Colonic mucosa (tissue), 4 donors: ENCODE data around the gene MINDY4B. TPM values are rescaled to one million over a fixed set of nuclear protein-coding genes. Genes with fewer than 3 reads are reported as not detected.

Experiments used
- DNase-seq: peaks from one replicate; pipeline ENCODE4 v3.0.0-alpha.2; 2020
- H3K27ac ChIP-seq: fragments of 200-600 bp; one replicate; pipeline ENCODE4 v1.8.0; 2021
- H3K27me3 ChIP-seq: fragments of 200-600 bp; one replicate; pipeline ENCODE4 v1.8.0; 2021
- H3K36me3 ChIP-seq: fragments of 200-600 bp; one replicate; pipeline ENCODE4 v1.8.0; 2021
- H3K4me1 ChIP-seq: fragments of 200-600 bp; one replicate; pipeline ENCODE4 v1.8.0; 2021; ENCODE audit warnings: mild to moderate bottlenecking
- H3K4me3 ChIP-seq: fragments of 200-600 bp; one replicate; pipeline ENCODE4 v1.8.0; 2021
- H3K9ac ChIP-seq, 2 donors: one replicate each; pipeline ENCODE4 v1.7.0; 2013; ENCODE audit warnings: control low read depth in 2 of 2, low read depth in 2 of 2, low read length in 2 of 2
- H3K9me3 ChIP-seq: fragments of 200-600 bp; one replicate; pipeline ENCODE4 v1.8.0; 2021
- intact Hi-C: fragments of 100-400 bp; cut with DNase I; formaldehyde crosslinking; loops from one replicate; pipeline ENCODE4 v1.14.1; 2022
- total RNA-seq, 2 donors: library from RNA; stranded (reverse); fragmentation: NEBNext Ultra II Directional in 1 of 2; extraction: Animal tissue kit (Norgen Biotek cat#: 25700) in 1 of 2; gene quantifications; one replicate each; pipeline ENCODE4 v1.2.1, GENCODE V29; 2021
- TF ChIP-seq, protein P1 (sequence below): fragments of 200-600 bp; IDR thresholded peaks from one replicate; pipeline ENCODE4 v1.8.0; 2022; ENCODE audit warnings: antibody characterized with exemption, mild to moderate bottlenecking
- donor health status: healthy.
- donor health status: DM: no; HTN: no; CAD: no.
- donor health status: DM: no; HTN: no; CAD: no.

Gene MINDY4B
- total RNA-seq, 2 donors from 2014 or later = not detected

DNA sequence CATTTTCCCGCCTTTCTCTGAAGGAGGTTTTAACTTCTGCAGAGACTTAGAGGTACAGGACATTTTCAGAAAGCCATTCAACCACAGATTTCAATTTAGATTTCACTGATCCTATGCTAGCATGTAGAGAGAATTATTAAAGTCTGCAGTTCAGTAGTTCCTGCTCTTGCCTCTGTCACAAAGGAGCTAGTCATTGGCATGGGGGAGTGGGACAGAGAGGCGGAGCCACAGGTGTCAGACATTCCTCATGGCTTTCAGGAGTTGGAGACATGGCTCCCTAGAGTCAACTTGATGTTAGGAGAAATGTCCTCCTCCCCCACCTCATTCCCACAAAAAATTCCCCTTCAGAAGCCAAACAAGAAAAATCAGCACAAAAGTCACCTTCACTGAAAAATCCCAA lies 76.2 kb downstream of the MINDY4B start:
- Histone ChIP-seq H3K4me1 (no peaks in the 10 kb centered on the region), H3K9ac (no peak overlapping the region), H3K9me3 (no peaks in the 10 kb centered on the region), H3K4me3 (no peak overlapping the region), H3K27ac (no peak overlapping the region), H3K36me3 (no peaks in the 10 kb centered on the region), H3K27me3 (no peaks in the 10 kb centered on the region)
- TF ChIP-seq, protein P1, sequence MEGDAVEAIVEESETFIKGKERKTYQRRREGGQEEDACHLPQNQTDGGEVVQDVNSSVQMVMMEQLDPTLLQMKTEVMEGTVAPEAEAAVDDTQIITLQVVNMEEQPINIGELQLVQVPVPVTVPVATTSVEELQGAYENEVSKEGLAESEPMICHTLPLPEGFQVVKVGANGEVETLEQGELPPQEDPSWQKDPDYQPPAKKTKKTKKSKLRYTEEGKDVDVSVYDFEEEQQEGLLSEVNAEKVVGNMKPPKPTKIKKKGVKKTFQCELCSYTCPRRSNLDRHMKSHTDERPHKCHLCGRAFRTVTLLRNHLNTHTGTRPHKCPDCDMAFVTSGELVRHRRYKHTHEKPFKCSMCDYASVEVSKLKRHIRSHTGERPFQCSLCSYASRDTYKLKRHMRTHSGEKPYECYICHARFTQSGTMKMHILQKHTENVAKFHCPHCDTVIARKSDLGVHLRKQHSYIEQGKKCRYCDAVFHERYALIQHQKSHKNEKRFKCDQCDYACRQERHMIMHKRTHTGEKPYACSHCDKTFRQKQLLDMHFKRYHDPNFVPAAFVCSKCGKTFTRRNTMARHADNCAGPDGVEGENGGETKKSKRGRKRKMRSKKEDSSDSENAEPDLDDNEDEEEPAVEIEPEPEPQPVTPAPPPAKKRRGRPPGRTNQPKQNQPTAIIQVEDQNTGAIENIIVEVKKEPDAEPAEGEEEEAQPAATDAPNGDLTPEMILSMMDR = no peak
- intact Hi-C loops = no loop called here
- DNase-seq = no peak

DNA sequence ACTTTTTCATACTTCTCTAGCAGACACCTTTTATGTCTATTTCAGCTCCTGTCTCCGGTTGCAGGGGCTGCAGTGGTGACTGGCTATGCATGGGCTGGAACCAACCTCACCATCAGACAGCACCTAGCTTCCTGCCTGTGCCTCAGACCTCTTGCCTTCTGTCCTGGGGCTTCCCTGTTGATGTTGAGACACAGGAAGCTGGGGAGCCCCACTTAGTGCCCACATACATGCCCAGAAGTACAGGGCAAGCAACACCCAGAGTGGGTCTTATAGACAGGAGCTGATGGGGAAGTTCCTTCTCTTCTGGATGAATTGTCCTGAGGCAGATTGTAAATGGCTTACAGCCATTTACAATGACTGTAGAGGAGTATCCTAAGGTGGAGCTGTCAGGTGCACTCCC lies 77.0 kb downstream of the MINDY4B start:
- Histone ChIP-seq H3K9me3 (no peaks in the 10 kb centered on the region), H3K9ac (no peak overlapping the region), H3K27ac (no peak overlapping the region), H3K4me1 (no peaks in the 10 kb centered on the region), H3K27me3 (no peaks in the 10 kb centered on the region), H3K4me3 (no peak overlapping the region), H3K36me3 (no peaks in the 10 kb centered on the region)
- TF ChIP-seq, protein P1 = no peak
- DNase-seq = no peak
- intact Hi-C loops = no loop called here

DNA sequence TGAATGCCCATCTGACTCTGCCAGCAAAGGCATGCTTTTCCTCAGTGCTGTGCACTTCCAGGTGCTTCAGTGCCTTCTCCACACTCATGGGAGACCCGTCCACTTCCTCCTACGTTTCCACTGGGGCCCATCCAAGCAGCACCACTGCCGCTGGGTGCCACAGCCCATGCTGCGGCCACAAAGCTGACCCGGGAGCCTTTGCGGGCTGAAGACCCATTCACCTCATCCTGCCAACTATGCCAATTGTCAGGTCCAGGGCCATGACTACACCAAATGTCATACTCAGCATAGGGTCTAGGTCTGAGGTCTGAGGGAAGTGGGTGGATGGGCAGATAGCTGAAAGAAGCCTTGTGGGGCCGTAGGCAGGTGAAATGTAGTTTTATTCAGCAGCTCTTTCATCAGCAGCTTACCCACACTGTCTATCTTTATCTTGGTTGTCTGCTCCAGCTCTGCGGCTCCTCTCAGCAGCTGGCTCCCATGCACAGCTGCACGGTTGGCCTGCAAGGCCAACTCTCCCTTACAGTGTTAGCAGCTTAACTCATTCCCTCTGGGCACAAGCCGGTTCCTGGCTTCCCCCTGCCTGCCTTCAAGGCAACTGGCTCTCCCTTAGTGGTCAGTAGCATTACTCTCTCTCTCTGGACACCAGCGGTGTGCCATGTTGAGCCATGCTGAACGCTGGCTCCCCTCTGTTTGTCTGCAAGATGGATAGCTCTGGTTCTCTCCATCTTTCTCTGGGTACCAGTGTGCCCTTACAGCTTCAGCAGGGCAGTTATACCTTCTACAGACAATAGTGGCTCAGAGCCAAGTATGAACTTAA lies 78.6 kb downstream of the MINDY4B start:
- TF ChIP-seq, protein P1 = no peak
- H3K4me3 ChIP-seq = no peak overlapping the region
- H3K36me3 ChIP-seq = no peaks in the 10 kb centered on the region
- intact Hi-C loops = no loop called here
- H3K9ac ChIP-seq = no peak overlapping the region
- no peak for DNase-seq
- no peaks in the 10 kb centered on the region for H3K27me3 ChIP-seq
- no peak overlapping the region for H3K27ac ChIP-seq
- H3K4me1 ChIP-seq = no peaks in the 10 kb centered on the region
- H3K9me3 ChIP-seq = no peaks in the 10 kb centered on the region

DNA sequence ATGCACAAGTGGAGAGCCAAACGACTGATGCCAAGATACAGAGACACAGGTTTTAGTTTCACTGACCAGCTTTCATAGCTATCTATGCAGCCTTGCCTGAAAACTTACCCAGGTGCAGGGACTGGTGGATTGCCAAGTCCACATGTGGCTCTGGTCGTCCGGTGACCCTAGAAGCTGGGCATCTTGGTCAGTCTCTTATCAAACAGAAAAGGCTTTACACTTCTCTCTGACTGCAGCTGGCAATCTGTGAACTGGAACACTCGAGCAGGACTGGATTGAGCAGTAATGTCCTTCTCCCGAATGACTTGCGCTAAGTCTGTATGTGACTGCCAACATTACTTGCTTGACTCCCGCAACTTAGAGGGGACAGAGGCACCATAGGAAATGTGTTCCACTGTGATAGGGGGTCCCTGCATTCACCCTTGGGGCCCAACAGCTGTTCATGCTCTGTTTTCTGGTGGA lies 79.3 kb downstream of the MINDY4B start:
- TF ChIP-seq, protein P1 = no peak
- no peak for DNase-seq
- Histone ChIP-seq H3K27ac (no peak overlapping the region), H3K4me3 (no peak overlapping the region), H3K9me3 (no peaks in the 10 kb centered on the region), H3K4me1 (no peaks in the 10 kb centered on the region), H3K9ac (no peak overlapping the region), H3K36me3 (no peaks in the 10 kb centered on the region), H3K27me3 (no peaks in the 10 kb centered on the region)
- intact Hi-C loops = no loop called here

DNA sequence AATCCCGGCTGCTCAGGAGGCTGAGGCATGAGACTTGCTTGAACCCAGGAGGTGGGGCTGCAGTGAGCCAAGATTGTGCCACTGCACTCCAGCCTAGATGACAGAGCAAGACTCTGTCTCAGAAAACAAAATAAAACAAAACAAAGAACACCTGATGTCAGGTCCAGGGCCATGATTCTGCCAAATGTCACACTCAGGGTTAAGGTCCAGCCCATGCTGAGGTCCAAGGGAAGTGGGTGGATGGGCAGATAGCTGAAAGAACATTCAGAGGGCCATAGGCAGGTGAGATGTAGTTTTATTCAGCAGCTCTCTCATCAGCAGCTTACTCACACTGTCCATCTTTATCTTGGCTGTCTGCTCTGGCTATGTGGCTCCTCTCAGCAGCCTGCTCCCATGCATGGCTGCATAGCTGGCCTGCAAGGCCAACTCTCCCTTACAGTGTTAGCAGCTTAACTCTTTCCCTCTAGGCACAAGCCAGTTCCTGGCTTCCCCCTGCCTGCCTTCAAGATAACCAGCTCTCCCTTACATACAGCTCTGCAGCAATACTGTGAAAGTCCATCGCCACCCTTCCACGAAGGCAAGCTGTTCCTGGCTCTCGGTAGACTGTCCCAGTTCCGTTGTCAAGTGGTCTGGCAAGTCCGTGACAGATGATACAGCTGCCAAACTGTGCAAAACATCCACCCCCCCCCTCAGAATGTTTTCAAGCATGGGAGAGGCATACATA lies 79.9 kb downstream of the MINDY4B start:
- Histone ChIP-seq H3K9me3 (no peaks in the 10 kb centered on the region), H3K4me3 (no peak overlapping the region), H3K27me3 (no peaks in the 10 kb centered on the region), H3K27ac (no peak overlapping the region), H3K9ac (no peak overlapping the region), H3K4me1 (no peaks in the 10 kb centered on the region), H3K36me3 (no peaks in the 10 kb centered on the region)
- TF ChIP-seq, protein P1 = no peak
- intact Hi-C loops = no loop called here
- DNase-seq = no peak
